Heart left ventricle (tissue), 13 donors: ENCODE measurements around the gene NEURL2.

Source experiments
- POLR2A ChIP-seq, 2 donors: fragments of 450-650 bp; IDR thresholded peaks; one replicate each; pipeline ENCODE4 v1.6.1; 2017; ENCODE audit warnings: antibody characterized with exemption in 2 of 2, mild to moderate bottlenecking in 2 of 2, moderate library complexity in 2 of 2
- TF ChIP-seq, protein P1 (sequence below), 12 donors: fragments of 200-600 bp; sonication (generic) in 4 of 12; IDR thresholded peaks; one replicate each; pipeline versions ENCODE4 v1.5.0 to v1.8.0; 2018 to 2022; ENCODE audit warnings: antibody characterized with exemption in 12 of 12, mild to moderate bottlenecking in 5 of 12
- donor health status: ischemic (EF 13 %, LVEDD 7.1; RV severe dilation, severe dysfunction).
- donor health status: DM: no; HTN: yes; CAD: no.
- donor health status: DM: no; HTN: no; CAD: no.
- donor health status: ischemic (EF 25% LVEDD 6.9; RV normal size, moderate dysfunction).
- donor health status: ischemic (EF 25% LVEDD 5.7; RV mildly dilated, moderate dysfunction).
- donor health status: ischemic (EF 35%, LVEDD 5.7; RV mildly dilated, moderate dysfunction).
- donor health status: nonischemic (EF 11% LVEDD 7.7; RV severe dilation, severe dysfunction).
- donor health status: DM: yes; HTN: yes; CAD: no.
- donor health status: PGD.
- donor health status: ischemic (EF 29% LVEDD 5.4; RV normal size, mild dysfunction).
- donor health status: nonischemic (EF 23%, LVEDD 6.1; RV moderate dilation, normal function).

DNA sequence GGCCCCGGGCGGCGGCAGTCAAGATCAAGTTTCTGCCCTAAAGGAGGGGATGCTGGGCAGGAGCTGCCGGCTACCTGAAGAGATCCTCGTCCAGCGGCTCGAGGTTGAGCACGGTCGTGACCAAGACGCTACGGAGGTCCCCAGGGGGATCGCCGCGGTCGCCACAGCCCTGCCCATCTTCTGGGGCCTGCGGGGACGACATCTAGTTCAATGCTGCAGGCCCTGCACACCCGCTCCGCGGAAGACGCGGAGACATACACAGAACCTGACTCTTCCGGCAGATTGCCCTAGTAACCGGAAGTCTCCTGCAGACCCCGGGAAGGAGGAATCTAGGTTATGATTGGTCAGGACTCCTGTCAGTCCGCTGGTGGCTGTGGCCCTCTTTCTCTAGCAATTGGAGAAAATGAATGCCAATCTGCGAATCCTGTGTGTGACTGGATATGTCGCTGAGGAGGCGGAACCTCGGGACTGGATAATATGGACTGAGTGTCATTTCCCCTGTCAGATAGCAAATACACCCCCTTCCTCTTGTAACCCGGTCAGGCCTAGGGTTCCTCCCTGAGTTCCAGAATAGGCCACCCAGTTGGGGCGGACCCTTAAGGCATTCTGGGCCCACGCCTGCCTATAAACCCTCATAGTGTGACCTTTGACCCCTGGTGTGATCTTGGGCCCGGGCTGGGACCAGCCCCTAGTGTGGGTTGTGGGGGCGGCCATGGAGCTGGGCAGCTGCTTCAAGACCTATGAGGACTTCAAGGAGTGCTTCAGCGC, 33.7 kb downstream of the NEURL2 start, which contains the start of the genes ACOT8 and ZSWIM3:
- TF ChIP-seq, protein P1, sequence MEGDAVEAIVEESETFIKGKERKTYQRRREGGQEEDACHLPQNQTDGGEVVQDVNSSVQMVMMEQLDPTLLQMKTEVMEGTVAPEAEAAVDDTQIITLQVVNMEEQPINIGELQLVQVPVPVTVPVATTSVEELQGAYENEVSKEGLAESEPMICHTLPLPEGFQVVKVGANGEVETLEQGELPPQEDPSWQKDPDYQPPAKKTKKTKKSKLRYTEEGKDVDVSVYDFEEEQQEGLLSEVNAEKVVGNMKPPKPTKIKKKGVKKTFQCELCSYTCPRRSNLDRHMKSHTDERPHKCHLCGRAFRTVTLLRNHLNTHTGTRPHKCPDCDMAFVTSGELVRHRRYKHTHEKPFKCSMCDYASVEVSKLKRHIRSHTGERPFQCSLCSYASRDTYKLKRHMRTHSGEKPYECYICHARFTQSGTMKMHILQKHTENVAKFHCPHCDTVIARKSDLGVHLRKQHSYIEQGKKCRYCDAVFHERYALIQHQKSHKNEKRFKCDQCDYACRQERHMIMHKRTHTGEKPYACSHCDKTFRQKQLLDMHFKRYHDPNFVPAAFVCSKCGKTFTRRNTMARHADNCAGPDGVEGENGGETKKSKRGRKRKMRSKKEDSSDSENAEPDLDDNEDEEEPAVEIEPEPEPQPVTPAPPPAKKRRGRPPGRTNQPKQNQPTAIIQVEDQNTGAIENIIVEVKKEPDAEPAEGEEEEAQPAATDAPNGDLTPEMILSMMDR (IDR thresholded peaks at IDR 0.05): no peak
- TF ChIP-seq POLR2A (IDR thresholded peaks at IDR 0.05): peak in 1 of 2 donors; percentile 82
